Measurements from ENCODE around the gene ZNF789.
"Not testable (repeated sequence)": the region's sequence is repeated elsewhere in the genome, so short reads cannot be mapped to it uniquely, and the experiment has no call there.

The ZNF789 gene

GRCh38 chr7:99472561-99473314 lies at the start of gene ZNF789:
ZNF789 (plus strand) TSS chr7:99472890; CDS start chr7:99476457, 3,567 bp downstream.
- DNase-seq (ENCODE audit: low read depth) = peak; percentile 64

- DNase-seq (ENCODE audit: low read depth) = no peak
Measured at GRCh38 chr7:99424932-99425730, 47.6 kb upstream of the ZNF789 start.

- DNase-seq (ENCODE audit: low read depth) = no peak
Measured at GRCh38 chr7:99428972-99429566, 43.6 kb upstream of the ZNF789 start.

GRCh38 chr7:99429756-99430155 lies 42.9 kb upstream of the ZNF789 start:
- DNase-seq (ENCODE audit: low read depth) = no peak

GRCh38 chr7:99431756-99432540 lies 40.7 kb upstream of the ZNF789 start:
- DNase-seq (ENCODE audit: low read depth) = not testable (repeated sequence)

GRCh38 chr7:99433158-99433557 lies 39.5 kb upstream of the ZNF789 start:
- DNase-seq (ENCODE audit: low read depth) = no peak

GRCh38 chr7:99437946-99438572 lies 34.6 kb upstream of the ZNF789 start:
- DNase-seq (ENCODE audit: low read depth) = no peak

GRCh38 chr7:99438573-99439480 lies 33.9 kb upstream of the ZNF789 start, which contains the start of the genes CPSF4 and PTCD1:
CPSF4 (plus strand) TSS chr7:99438943; CDS start chr7:99439083, 140 bp downstream.
PTCD1 (minus strand) TSS chr7:99438798; CDS start chr7:99435242, 3,556 bp downstream.
- DNase-seq (ENCODE audit: low read depth) = peak; percentile 53

- DNase-seq (ENCODE audit: low read depth) = no peak
Measured at GRCh38 chr7:99440195-99440594, 32.5 kb upstream of the ZNF789 start.

GRCh38 chr7:99446096-99446495 lies 26.6 kb upstream of the ZNF789 start:
- DNase-seq (ENCODE audit: low read depth) = no peak

- no peak for DNase-seq (ENCODE audit: low read depth)
Measured at GRCh38 chr7:99447943-99448342, 24.7 kb upstream of the ZNF789 start.

- DNase-seq (ENCODE audit: low read depth) = no peak
Measured at GRCh38 chr7:99448855-99449254, 23.8 kb upstream of the ZNF789 start.

GRCh38 chr7:99449326-99449725 lies 23.4 kb upstream of the ZNF789 start:
- DNase-seq (ENCODE audit: low read depth) = no peak

GRCh38 chr7:99451936-99452335 lies 20.8 kb upstream of the ZNF789 start:
- no peak for DNase-seq (ENCODE audit: low read depth)

- no peak for DNase-seq (ENCODE audit: low read depth)
Measured at GRCh38 chr7:99452541-99452940, 20.1 kb upstream of the ZNF789 start.

GRCh38 chr7:99453105-99453504 lies 19.6 kb upstream of the ZNF789 start:
- no peak for DNase-seq (ENCODE audit: low read depth)

- DNase-seq (ENCODE audit: low read depth) = no peak
Measured at GRCh38 chr7:99455874-99456273, 16.8 kb upstream of the ZNF789 start.

- DNase-seq (ENCODE audit: low read depth) = no peak
Measured at GRCh38 chr7:99456288-99456687, 16.4 kb upstream of the ZNF789 start.

GRCh38 chr7:99457050-99457649 lies 15.5 kb upstream of the ZNF789 start:
- no peak for DNase-seq (ENCODE audit: low read depth)
